ENCODE measurements around the gene ARHGEF3.
"Not testable (repeated sequence)": the region's sequence is repeated elsewhere in the genome, so short reads cannot be mapped to it uniquely, and the experiment has no call there.

DNA sequence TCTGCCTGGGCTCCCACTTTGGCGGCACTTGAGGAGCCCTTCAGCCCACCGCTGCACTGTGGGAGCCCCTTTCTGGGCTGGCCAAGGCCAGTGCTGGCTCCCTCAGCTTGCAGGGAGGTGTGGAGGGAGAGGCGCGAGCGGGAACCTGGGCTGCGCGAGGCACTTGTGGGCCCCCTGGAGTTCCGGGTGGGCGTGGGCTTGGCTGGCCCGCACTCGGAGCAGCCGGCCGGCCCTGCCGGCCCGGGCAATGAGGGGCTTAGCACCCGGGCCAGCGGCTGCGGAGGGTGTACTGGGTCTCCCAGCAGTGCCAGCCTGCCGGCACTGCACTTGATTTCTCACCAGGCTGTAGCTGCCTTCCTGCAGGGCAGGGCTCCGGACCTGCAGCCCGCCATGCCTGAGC is 82.9 kb downstream of the ARHGEF3 start:
- TF ChIP-seq FOXK2 (IDR thresholded peaks at IDR 0.05); TARDBP (IDR thresholded peaks at IDR 0.05); SP1 (IDR thresholded peaks at IDR 0.05); L3MBTL2 (conservative IDR thresholded peaks at IDR 0.05); HDGF (IDR thresholded peaks at IDR 0.05; ENCODE audit: borderline replicate concordance); FOXA1 (IDR thresholded peaks at IDR 0.05); ZNF384 (IDR thresholded peaks at IDR 0.05); FOXM1 (IDR thresholded peaks at IDR 0.05; ENCODE audit: borderline replicate concordance); ARNT (IDR thresholded peaks at IDR 0.05); NFRKB (IDR thresholded peaks at IDR 0.05); ELF4 (IDR thresholded peaks at IDR 0.05); CTBP1 (IDR thresholded peaks at IDR 0.05; ENCODE audit: borderline replicate concordance); BHLHE40 (IDR thresholded peaks at IDR 0.05; ENCODE audit: borderline replicate concordance): not testable (repeated sequence)
